HG03159 (cell line): ENCODE measurements around the gene LRRC61.
A peak's percentile ranks its signal among the peaks of the same experiment; 100 is the strongest.

Experiments
- ATAC-seq: cut with Tn5 transposase; IDR thresholded peaks from one replicate; pipeline ENCODE4 v1.9.1; 2021; ENCODE audit warnings: mild to moderate bottlenecking, moderate library complexity; ENCODE audit not compliant: unreplicated experiment

The LRRC61 gene

GRCh38 chr7:150346922-150347321 lies 23.8 kb downstream of the LRRC61 start:
- ATAC-seq, result no peak

GRCh38 chr7:150351587-150352194 lies 28.5 kb downstream of the LRRC61 start:
- ATAC-seq, result no peak

- no peak for ATAC-seq
Observed at GRCh38 chr7:150355666-150356059, 32.5 kb downstream of the LRRC61 start.

GRCh38 chr7:150356265-150356897 lies 33.2 kb downstream of the LRRC61 start:
- no peak for ATAC-seq

GRCh38 chr7:150357270-150357669 lies 34.1 kb downstream of the LRRC61 start:
- peak; percentile 67 for ATAC-seq

GRCh38 chr7:150357771-150358427 lies 34.7 kb downstream of the LRRC61 start:
- peak; percentile 17 for ATAC-seq

- no peak for ATAC-seq
Observed at GRCh38 chr7:150358433-150358832, 35.3 kb downstream of the LRRC61 start.

- no peak for ATAC-seq
Observed at GRCh38 chr7:150358988-150359621, 36.0 kb downstream of the LRRC61 start.

GRCh38 chr7:150359622-150360362 lies 36.6 kb downstream of the LRRC61 start:
- no peak for ATAC-seq

GRCh38 chr7:150360363-150361058 lies 37.4 kb downstream of the LRRC61 start:
- ATAC-seq, result no peak

- no peak for ATAC-seq
Observed at GRCh38 chr7:150361402-150361801, 38.2 kb downstream of the LRRC61 start.

- ATAC-seq, result no peak
Observed at GRCh38 chr7:150361807-150362621, 38.9 kb downstream of the LRRC61 start.

- ATAC-seq, result no peak
Observed at GRCh38 chr7:150363370-150363769, 40.2 kb downstream of the LRRC61 start.

GRCh38 chr7:150363872-150364271 lies 40.7 kb downstream of the LRRC61 start:
- no peak for ATAC-seq

GRCh38 chr7:150365194-150365593 lies 42.0 kb downstream of the LRRC61 start:
- no peak for ATAC-seq

- ATAC-seq, result no peak
Observed at GRCh38 chr7:150365673-150366398, 42.7 kb downstream of the LRRC61 start.

GRCh38 chr7:150367677-150368095 lies 44.5 kb downstream of the LRRC61 start:
- ATAC-seq, result no peak

GRCh38 chr7:150368096-150368883 lies 45.1 kb downstream of the LRRC61 start, which contains the start of gene REPIN1:
REPIN1 (plus strand) TSS chr7:150368822; CDS start chr7:150369712, 890 bp downstream.
- peak; percentile 47 for ATAC-seq
